GM21528 (cell line): ENCODE data around the gene SBF2.
"Not testable (repeated sequence)": the region's sequence is repeated elsewhere in the genome, so short reads cannot be mapped to it uniquely, and the experiment has no call there.

ENCODE experiments used
- ATAC-seq: cut with Tn5 transposase; IDR thresholded peaks from one replicate; pipeline ENCODE4 v1.9.1; 2021; ENCODE audit warnings: mild to moderate bottlenecking, moderate library complexity; ENCODE audit not compliant: unreplicated experiment, low FRiP score

SBF2 gene

GRCh38 chr11:10129184-10129583 is 164.8 kb downstream of the SBF2 start:
- not testable (repeated sequence) for ATAC-seq

GRCh38 chr11:10125522-10126133 is 168.4 kb downstream of the SBF2 start:
- no peak for ATAC-seq

GRCh38 chr11:10122326-10123197 is 171.5 kb downstream of the SBF2 start:
- no peak for ATAC-seq

GRCh38 chr11:10118865-10119264 is 175.2 kb downstream of the SBF2 start:
- ATAC-seq: no peak

GRCh38 chr11:10117709-10118351 is 176.2 kb downstream of the SBF2 start:
- ATAC-seq: no peak

- ATAC-seq: no peak
Observed at GRCh38 chr11:10116588-10116987, 177.4 kb downstream of the SBF2 start.

GRCh38 chr11:10114593-10115404 is 179.2 kb downstream of the SBF2 start:
- no peak for ATAC-seq

- ATAC-seq: no peak
Observed at GRCh38 chr11:10113852-10114251, 180.2 kb downstream of the SBF2 start.

GRCh38 chr11:10109806-10110205 is 184.2 kb downstream of the SBF2 start:
- no peak for ATAC-seq

- ATAC-seq: no peak
Observed at GRCh38 chr11:10108915-10109680, 184.9 kb downstream of the SBF2 start.

- ATAC-seq: no peak
Observed at GRCh38 chr11:10107497-10107896, 186.5 kb downstream of the SBF2 start.

- no peak for ATAC-seq
Observed at GRCh38 chr11:10097615-10098014, 196.4 kb downstream of the SBF2 start.

GRCh38 chr11:10096987-10097386 is 197.0 kb downstream of the SBF2 start:
- no peak for ATAC-seq

- ATAC-seq: no peak
Observed at GRCh38 chr11:10095412-10096208, 198.4 kb downstream of the SBF2 start.

- ATAC-seq: no peak
Observed at GRCh38 chr11:10092426-10092825, 201.6 kb downstream of the SBF2 start.

- no peak for ATAC-seq
Observed at GRCh38 chr11:10091314-10092045, 202.5 kb downstream of the SBF2 start.

GRCh38 chr11:10087923-10088225 is 206.1 kb downstream of the SBF2 start:
- not testable (repeated sequence) for ATAC-seq

- ATAC-seq: no peak
Observed at GRCh38 chr11:10087186-10087922, 206.7 kb downstream of the SBF2 start.
